Adrenal gland (tissue), 12 donors: ENCODE data around the gene POLR1C. TPM values are rescaled to one million over a fixed set of nuclear protein-coding genes. Genes with fewer than 3 reads are reported as not detected.

Experiments
- DNase-seq, 7 donors: peaks; one replicate each; pipeline ENCODE4 v3.0.0-alpha.2; 2019 to 2020
- H3K27ac ChIP-seq, 5 donors: fragments of 200-600 bp; sonication (generic) in 4 of 5; 1 replicate in 3 of 5; 2 replicates in 2 of 5; pipeline versions ENCODE4 v1.5.1 to v1.8.0; 2016 to 2020; ENCODE audit warnings: mild to moderate bottlenecking in 1 of 5
- H3K27me3 ChIP-seq: fragments of 200-600 bp; 2 replicates; pipeline ENCODE4 v1.8.0; 2021
- H3K36me3 ChIP-seq, 2 donors: fragments of 200-600 bp; replicated peaks in 1 of 2; 1 replicate in 1 of 2; 2 replicates in 1 of 2; pipeline versions ENCODE4 v1.5.1 to v1.8.0; 2018 to 2022
- H3K4me1 ChIP-seq, 2 donors: fragments of 200-600 bp; replicated peaks in 1 of 2; 1 replicate in 1 of 2; 2 replicates in 1 of 2; pipeline versions ENCODE4 v1.5.1 to v1.8.0; 2018 to 2021
- H3K4me3 ChIP-seq, 4 donors: fragments of 200-600 bp; sonication (generic) in 3 of 4; one replicate each; pipeline ENCODE4 v1.5.1; 2016 to 2018
- H3K9me3 ChIP-seq, 3 donors: fragments of 200-600 bp; sonication (generic) in 1 of 3; replicated peaks in 1 of 3; 1 replicate in 2 of 3; 2 replicates in 1 of 3; pipeline versions ENCODE4 v1.5.1 to v1.8.0; 2016 to 2021
- CTCF ChIP-seq, 6 experiments: fragments of 450-650 bp in 4 of 6; fragments of 200-600 bp in 2 of 6; sonication (generic) in 1 of 6; IDR thresholded peaks; 1 replicate in 5 of 6; 2 replicates in 1 of 6; pipeline versions ENCODE4 v1.5.1 to v1.8.0; 2016 to 2021; ENCODE audit warnings: antibody characterized with exemption in 6 of 6, mild to moderate bottlenecking in 2 of 6, moderate library complexity in 1 of 6
- POLR2A ChIP-seq, 2 donors: fragments of 450-650 bp; IDR thresholded peaks; one replicate each; pipeline ENCODE4 v1.6.1; 2017; ENCODE audit warnings: antibody characterized with exemption in 2 of 2, mild to moderate bottlenecking in 2 of 2, moderate library complexity in 1 of 2
- WGBS, 4 donors: extraction: QIAGEN DNeasy Blood & Tissue Kit in 2 of 4; methylation state at CpG; one replicate each; pipeline versions ENCODE4 v1.1.5 to v1.1.7; 2013 to 2017; 5-methylcytosine and 5-hydroxymethylcytosine counted together
- intact Hi-C, 2 donors: fragments of 100-400 bp; cut with DNase I; formaldehyde crosslinking; loops; one replicate each; pipeline versions ENCODE4 v1.14.1 to v1.15.0; 2022 to 2023
- polyA plus RNA-seq, 3 donors: library from polyadenylated mRNA; stranded (reverse); fragments of 200-250 nt in 2 of 3; fragments of 350-450 nt in 1 of 3; fragmentation: Illumina TruSeq in 1 of 3; extraction: RNeasy Lipid Tissue Mini Kit (QIAGEN cat#74804) in 1 of 3; gene quantifications; one replicate each; pipeline ENCODE4 v1.2.3, GENCODE V29; 2013 to 2014
- total RNA-seq, 9 donors: library from RNA; depleted of rRNA in 4 of 9; stranded (reverse); fragments of >200 nt in 4 of 9; fragments of 120-200 nt in 1 of 9; fragmentation: NEBNext Ultra II Directional in 1 of 9; extraction: Animal tissue kit (Norgen Biotek cat#: 25700) in 1 of 9; gene quantifications; one replicate each; pipeline versions ENCODE4 v1.1.0 to v1.2.4, GENCODE V29; 2013 to 2023
- donor health status: healthy with polysubstance abuse.
- donor health status: Bipolar disorder and iron deficiency.
- donor health status: DM: yes; HTN: yes; CAD: no.
- donor health status: DM: no; HTN: no; CAD: no.
- donor health status: DM: no; HTN: no; CAD: no.
- donor health status: DM: yes; HTN: yes; CAD: no.

POLR1C gene
- total and polyA plus RNA-seq, 12 donors, result 16.8 to 67.2 (median 37.4) TPM

GRCh38 chr6:43468748-43469681, 47.9 kb upstream of the POLR1C start:
- no peak overlapping the region for H3K4me3 ChIP-seq
- no peaks in the 10 kb centered on the region for H3K4me1 ChIP-seq
- intact Hi-C loops, result no loop called here
- no peaks in the 10 kb centered on the region for H3K27me3 ChIP-seq
- TF ChIP-seq CTCF (IDR thresholded peaks at IDR 0.05) (no peak), POLR2A (IDR thresholded peaks at IDR 0.05) (no peak)
- H3K9me3 ChIP-seq, result no peaks in the 10 kb centered on the region
- H3K36me3 ChIP-seq, result no peaks in the 10 kb centered on the region
- WGBS, 4 donors, result 72 to 80% (median 77%) methylated on average over 11 to 13 of the region's 13 CpGs
- no peak overlapping the region for H3K27ac ChIP-seq
- no peak for DNase-seq

GRCh38 chr6:43469947-43470346, 46.9 kb upstream of the POLR1C start:
- no peak for TF ChIP-seq CTCF (IDR thresholded peaks at IDR 0.05)
- no peak for TF ChIP-seq POLR2A (IDR thresholded peaks at IDR 0.05)
- no peaks in the 10 kb centered on the region for H3K4me1 ChIP-seq
- no peaks in the 10 kb centered on the region for H3K27me3 ChIP-seq
- intact Hi-C loops, result no loop called here
- H3K36me3 ChIP-seq, result no peaks in the 10 kb centered on the region
- no peak overlapping the region for H3K4me3 ChIP-seq
- DNase-seq, result no peak
- H3K27ac ChIP-seq, result no peak overlapping the region
- no peaks in the 10 kb centered on the region for H3K9me3 ChIP-seq
- 73 to 90% (median 87%) methylated on average over 5 to 7 of the region's 7 CpGs for WGBS, 4 donors

GRCh38 chr6:43471399-43471798, 45.5 kb upstream of the POLR1C start:
- no peaks in the 10 kb centered on the region for H3K27me3 ChIP-seq
- H3K27ac ChIP-seq, result no peak overlapping the region
- WGBS, 4 donors, result 61 to 82% (median 72%) methylated on average over 1 of the region's 1 CpG; no CpG with 5 or more reads in 1 of the 4 donors
- H3K9me3 ChIP-seq, result no peaks in the 10 kb centered on the region
- TF ChIP-seq CTCF (IDR thresholded peaks at IDR 0.05), result no peak
- TF ChIP-seq POLR2A (IDR thresholded peaks at IDR 0.05), result no peak
- DNase-seq, result no peak
- no peaks in the 10 kb centered on the region for H3K4me1 ChIP-seq
- no peaks in the 10 kb centered on the region for H3K36me3 ChIP-seq
- H3K4me3 ChIP-seq, result no peak overlapping the region
- intact Hi-C loops, result no loop called here

- DNase-seq, result no peak
- Histone ChIP-seq H3K27ac (no peak overlapping the region), H3K4me1 (no peaks in the 10 kb centered on the region), H3K4me3 (no peak overlapping the region), H3K9me3 (no peaks in the 10 kb centered on the region), H3K36me3 (no peaks in the 10 kb centered on the region), H3K27me3 (no peaks in the 10 kb centered on the region)
- intact Hi-C loops, result no loop called here
- TF ChIP-seq CTCF (IDR thresholded peaks at IDR 0.05), result no peak
- no peak for TF ChIP-seq POLR2A (IDR thresholded peaks at IDR 0.05)
- 86 to 96% (median 92%) methylated on average over 4 of the region's 4 CpGs for WGBS, 4 donors
Observed at GRCh38 chr6:43472515-43472914, 44.4 kb upstream of the POLR1C start.
